ENCODE data around the gene RFTN1.
"Not testable (repeated sequence)": the region's sequence is repeated elsewhere in the genome, so short reads cannot be mapped to it uniquely, and the experiment has no call there.

RFTN1 gene

GRCh38 chr3:16317561-16317945, 195.9 kb downstream of the RFTN1 start:
- DNase-seq: no peak

- no peak for DNase-seq
Observed at GRCh38 chr3:16316847-16317560, 196.5 kb downstream of the RFTN1 start.

GRCh38 chr3:16316396-16316795, 197.1 kb downstream of the RFTN1 start:
- no peak for DNase-seq

GRCh38 chr3:16315623-16316022, 197.9 kb downstream of the RFTN1 start:
- DNase-seq: no peak

DNA sequence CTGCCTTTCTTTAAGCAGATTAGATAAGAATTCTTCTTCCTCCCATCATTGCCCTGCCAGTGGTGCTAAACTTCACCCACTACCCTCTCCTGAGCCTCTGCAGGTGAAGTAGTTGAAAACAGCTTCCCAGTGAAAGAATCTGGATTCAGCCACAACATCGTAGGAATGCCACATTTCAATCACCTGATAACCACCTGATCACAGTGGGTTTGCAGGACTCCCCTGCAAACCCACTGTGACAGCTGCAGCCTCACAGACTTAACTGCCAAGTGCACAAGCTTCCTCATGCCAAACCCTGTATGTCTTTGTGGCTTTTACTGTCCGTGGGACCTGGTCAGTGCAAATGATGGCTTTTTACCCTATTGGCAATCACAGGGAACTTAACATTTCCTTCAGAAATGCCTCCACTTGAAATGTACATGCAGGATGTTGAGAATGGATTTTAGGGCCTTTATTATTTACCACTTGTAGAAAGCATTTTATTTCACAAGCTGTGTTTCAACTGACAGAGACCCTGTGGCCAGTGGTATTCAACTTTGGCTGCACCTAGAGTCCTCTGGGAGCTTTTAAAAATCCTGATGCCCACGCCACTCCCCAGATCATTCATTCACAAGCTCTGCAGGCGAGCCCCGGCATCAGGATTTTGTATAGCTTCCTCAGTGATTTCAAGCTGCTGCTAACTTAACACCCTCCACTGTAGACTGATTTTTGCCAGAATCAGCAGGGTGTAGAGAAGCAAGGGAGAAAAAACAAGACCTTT, 199.4 kb downstream of the RFTN1 start:
- DNase-seq: no peak

DNA sequence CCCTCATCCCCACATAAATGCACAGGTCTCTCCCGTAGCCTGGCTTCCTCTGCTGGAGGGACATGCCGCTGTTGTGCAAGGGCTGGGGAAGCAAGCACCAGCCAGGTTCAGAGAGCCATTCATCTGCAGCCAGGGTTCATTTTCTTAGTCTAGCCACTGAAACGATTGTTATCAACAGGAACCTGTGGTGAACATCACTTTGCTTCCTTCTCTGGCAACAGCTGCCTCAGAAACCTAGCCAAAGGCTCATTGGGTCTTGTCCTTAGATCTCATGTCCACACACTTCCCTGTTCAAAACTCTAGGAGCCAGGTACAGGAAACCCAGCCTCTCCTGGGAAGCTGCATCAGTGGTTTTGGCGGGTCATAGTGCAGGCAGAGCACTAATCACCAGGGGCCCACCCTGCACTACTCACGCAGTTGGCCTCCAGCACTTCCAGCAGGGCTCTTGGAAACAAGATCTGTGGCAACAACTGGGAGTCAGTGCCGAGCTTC, 201.5 kb downstream of the RFTN1 start:
- no peak for DNase-seq

DNA sequence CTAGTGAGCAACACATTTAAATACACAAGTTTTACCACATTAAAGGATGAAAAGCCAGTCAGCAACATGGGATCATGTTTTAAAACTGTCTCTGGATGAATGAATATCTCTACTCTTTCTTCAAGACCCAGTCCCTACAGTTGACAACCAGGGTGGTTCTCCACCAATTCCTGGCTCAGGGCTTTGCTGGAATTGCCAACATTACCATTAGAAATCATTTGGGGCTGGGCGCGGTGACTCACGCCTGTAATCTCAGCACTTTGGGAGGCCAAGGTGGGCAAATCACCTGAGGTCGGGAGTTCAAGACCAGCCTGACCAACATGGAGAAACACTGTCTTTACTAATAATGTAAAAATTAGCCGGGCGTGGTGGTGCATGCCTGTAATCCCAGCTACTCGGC, 203.0 kb downstream of the RFTN1 start:
- DNase-seq: not testable (repeated sequence)

- DNase-seq: no peak
Observed at GRCh38 chr3:16309558-16309957, 203.9 kb downstream of the RFTN1 start.

DNA sequence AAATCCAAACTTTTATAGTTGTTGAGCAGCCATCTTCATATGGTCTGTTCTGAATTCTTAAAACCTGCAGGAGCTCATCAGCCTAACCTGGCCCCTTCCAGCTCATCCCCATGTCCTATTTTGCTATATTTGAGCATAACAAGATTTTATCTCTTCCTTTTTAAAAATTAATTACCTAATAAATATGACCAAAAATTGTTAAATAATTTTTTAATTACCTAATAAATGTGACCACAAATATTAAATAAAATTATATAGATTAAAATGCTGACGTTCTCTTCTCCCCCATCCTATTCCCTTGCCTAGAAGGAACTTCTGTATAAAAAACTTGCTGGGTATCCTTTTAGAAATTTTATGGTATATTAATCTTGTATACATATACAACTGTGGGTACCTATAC, 204.8 kb downstream of the RFTN1 start:
- DNase-seq: no peak

DNA sequence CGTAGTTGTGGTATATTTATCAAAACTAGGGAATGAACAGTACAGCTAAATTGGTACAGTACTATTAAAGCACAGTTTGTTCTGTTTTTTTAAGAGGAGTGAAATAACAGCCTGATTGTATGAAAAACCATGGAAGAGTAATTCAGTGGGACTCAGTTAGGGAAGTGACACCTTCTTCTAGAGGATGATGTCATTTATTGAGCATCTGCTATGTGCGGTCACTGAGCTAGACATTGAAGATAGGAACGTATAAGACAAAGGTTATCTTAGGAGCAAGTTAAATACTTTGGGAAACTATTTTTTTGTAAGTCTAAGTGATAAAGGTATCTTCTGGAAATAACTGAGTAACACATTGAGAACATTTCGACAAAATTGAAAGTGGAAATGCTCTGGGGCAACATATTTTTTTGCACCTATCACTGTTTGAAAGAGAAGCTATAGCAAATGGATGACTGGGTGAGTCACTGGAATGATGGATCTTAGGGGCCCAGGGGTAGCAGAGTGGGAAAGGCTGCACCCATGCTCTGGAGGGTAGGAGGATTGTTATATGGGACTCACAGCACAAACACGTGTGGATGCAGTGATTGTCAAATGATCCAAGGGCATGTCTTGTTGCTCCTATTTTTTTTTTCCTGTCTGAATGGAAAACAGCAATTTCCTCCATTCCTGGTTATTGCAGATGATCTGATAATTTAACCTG, 205.5 kb downstream of the RFTN1 start:
- DNase-seq: no peak

DNA sequence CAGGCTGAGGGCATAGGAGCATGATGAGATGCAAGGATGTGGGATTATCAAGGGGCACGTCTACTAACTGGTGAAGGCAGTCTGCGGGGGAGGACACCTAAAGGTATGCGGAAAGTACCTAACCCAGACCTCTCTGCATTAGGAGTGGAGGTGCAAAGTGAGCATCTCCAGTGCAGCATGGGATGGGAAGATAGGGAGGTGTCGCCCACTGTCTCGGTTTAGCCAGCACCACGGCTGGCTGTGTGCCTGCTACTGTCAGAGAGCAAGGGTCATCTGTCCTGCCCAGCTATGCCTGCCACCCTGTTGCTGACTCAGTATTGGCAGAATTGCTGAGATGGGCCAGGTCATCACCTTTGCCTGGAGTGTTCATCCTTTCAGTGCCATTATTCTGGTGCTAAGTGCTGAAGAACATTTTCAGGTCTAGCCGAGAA, 208.4 kb downstream of the RFTN1 start:
- DNase-seq: no peak

DNA sequence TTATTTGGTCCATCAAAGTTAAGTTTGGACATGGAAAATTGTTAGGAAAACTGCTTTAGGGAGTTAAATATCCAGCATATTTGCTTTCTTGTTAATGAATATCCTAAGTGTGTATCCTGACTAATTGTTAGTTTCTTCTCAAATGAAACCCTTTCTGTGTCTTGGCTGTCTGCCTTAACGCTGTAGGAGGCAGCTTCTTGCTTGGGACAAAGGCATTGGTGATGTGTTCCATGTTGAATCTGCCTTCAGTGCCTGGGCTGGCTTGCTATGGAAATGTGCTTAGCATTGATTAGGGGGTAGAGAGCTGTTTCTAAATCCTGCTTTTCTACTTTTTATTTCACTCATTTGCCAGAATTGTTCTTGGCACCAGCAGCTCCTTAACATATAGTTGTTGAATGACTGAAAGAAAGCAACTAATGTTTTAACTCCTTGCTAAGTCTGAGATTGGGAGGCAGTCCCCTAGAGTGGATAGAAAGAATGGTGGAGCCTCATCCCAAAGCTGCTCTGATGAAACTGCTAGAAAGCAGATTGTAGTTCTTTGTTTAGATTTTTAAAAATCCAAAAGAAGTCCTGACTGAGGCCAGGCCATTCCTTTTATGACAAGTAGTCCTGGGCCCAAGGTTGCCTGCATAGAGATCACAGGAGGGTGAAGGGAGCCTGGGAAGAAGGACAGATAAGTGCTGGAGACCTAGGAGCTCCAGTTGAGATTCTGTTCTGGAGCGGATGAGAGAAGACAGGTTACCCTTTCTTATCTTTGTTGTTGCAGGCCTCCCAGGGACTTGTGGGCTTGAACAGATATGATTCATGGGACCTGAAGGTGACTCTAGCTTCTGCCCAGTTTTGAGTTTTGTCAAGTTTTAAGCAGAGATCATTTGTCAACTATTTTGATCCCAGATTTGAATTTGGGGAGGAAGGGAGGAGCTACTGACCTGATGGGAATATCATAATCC, 209.2 kb downstream of the RFTN1 start:
- no peak for DNase-seq

- no peak for DNase-seq
Observed at GRCh38 chr3:16303037-16303575, 210.4 kb downstream of the RFTN1 start.

DNA sequence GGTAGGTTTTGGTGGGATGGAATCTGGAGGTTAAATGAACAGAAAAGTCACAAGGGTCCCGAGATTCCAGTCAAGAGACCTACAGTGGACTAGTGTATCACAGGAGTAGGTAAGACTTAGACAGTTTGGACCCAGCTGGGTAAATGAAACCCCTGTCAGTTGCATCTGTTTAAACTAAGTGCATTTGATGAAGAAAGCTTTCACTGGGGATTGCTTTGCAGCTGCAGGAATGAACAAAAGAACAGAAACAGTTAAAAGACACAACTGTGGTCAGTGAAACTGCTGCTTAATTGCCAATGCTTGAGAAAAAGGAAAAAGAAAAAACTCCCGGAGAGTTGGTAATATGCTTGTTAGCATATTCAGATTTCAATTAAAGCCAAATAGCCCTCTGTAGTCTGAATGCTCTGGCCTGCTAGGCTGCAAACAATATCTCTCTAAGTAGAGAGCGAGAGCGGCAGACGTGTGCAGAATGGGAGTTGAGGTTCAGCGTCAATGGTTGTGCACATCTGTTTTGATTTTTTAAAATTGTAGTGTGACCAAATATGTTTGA, 211.3 kb downstream of the RFTN1 start:
- DNase-seq: no peak

GRCh38 chr3:16301507-16301906, 212.0 kb downstream of the RFTN1 start:
- no peak for DNase-seq

DNA sequence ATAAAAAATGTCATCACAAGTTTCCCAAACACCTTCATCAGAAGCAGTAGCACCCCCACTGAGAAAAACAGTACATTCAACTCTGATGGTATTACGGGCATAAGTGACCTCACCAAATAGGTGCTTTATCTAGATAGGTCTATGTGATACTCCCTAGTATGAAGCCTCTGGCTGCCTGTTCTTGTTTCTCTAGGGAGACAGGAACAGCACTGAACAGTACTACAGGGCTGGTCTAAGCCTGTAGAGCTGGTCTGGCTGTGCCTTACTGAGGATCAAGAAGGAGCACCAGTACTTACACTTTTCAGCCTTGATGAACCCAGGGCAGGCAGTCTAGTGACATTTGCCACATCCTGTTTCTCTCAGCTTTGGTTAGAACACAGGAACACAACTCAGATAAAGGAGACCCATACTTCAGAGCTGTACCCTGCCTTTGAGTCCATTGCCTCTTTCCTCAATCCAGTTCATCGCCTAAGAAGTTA, 212.6 kb downstream of the RFTN1 start:
- DNase-seq: no peak

- DNase-seq: no peak
Observed at GRCh38 chr3:16300307-16300706, 213.2 kb downstream of the RFTN1 start.

DNA sequence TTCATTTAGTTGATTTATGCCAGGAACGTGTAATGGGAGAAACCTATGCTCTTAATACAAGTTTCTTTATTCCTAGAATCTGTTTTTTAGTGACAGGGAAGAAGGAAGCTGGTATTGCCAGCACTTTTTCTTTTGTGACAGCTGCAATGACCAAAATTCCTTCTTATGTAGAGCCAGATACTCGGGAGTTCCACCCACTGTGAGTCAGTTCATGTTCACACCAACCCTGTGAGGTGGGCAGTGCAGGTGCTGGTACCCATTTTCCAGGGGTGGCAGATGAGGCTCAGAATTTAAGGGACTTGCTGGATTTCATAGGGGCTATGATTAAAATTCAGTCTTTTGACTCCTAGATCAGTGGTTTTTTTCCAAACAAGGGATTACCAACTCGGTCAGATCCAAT, 213.8 kb downstream of the RFTN1 start:
- DNase-seq: no peak

GRCh38 chr3:16298891-16299290, 214.6 kb downstream of the RFTN1 start:
- no peak for DNase-seq

DNA sequence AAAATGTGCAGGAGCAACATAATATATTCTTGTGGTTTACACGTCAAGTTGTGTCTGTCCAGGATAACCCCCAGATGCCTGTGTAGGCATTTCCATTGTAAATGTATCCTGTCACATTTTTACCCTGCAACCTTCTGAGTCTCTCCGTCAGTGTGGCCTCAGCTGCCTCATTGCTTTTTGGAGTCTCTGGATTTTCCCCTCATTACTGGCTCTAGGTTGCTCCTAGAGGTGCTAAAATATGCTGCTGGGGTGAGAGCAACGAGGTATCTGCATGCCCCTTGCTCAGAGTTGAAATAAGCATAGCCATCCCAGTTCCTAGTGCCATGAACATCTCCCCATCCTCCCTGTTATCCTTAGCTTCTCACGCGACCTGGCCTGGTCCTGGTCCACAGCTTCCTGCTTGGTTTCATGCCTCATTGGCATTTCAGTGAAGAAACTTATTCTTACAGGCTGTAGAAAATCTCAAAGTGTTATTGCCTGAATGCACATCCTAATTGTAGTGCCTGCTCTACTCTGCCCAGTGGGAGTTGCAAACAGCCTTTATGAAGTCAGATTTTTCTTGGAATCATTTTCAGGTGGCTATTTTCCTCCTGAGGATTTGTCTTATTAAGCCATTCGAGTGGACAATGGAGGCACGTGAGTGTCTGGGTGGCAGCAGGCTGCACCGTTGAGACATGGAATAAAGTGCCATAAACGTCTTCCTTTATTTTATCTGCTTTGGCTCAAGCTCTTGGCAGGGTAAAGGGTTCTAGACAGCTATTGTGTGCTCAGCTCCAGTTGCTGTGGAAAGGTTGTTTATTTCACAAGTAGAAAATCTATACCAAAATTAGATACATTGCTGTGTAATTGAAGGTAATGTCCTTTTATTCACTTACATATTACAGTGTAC, 215.3 kb downstream of the RFTN1 start:
- no peak for DNase-seq
